ENCODE measurements around the gene BCAS3.
A peak's percentile ranks its signal among the peaks of the same experiment; 100 is the strongest.

BCAS3 gene

DNA sequence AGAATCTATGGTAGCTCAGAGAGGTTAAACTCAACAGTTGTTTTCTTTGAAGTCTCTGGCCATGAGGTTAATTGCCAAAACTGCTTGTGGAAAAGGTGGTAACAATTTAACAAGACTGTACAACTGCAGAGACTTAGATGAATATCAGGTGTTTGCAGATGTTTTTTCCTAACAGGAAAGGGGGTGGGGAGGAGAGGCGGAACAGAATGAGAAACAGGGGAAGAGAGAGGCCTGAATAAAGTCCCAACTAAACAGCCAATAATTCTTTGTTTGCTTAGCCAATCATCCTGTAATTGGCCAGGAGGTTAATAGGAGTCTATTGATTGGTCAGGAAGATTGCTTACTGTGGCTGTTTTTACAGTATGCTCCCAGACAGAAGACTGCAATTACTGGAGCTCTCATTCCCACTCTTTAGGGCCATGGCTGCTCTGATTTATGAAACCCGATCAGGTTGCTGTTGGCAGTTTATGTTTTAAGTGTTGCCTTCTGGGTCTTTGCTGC is 472.3 kb downstream of the BCAS3 start:
- DNase-seq (ENCODE audit: low spot score), result no peak
- TF ChIP-seq, protein P1, sequence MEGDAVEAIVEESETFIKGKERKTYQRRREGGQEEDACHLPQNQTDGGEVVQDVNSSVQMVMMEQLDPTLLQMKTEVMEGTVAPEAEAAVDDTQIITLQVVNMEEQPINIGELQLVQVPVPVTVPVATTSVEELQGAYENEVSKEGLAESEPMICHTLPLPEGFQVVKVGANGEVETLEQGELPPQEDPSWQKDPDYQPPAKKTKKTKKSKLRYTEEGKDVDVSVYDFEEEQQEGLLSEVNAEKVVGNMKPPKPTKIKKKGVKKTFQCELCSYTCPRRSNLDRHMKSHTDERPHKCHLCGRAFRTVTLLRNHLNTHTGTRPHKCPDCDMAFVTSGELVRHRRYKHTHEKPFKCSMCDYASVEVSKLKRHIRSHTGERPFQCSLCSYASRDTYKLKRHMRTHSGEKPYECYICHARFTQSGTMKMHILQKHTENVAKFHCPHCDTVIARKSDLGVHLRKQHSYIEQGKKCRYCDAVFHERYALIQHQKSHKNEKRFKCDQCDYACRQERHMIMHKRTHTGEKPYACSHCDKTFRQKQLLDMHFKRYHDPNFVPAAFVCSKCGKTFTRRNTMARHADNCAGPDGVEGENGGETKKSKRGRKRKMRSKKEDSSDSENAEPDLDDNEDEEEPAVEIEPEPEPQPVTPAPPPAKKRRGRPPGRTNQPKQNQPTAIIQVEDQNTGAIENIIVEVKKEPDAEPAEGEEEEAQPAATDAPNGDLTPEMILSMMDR (IDR thresholded peaks at IDR 0.05; ENCODE audit: extremely low read depth, missing control alignments), result no peak

DNA sequence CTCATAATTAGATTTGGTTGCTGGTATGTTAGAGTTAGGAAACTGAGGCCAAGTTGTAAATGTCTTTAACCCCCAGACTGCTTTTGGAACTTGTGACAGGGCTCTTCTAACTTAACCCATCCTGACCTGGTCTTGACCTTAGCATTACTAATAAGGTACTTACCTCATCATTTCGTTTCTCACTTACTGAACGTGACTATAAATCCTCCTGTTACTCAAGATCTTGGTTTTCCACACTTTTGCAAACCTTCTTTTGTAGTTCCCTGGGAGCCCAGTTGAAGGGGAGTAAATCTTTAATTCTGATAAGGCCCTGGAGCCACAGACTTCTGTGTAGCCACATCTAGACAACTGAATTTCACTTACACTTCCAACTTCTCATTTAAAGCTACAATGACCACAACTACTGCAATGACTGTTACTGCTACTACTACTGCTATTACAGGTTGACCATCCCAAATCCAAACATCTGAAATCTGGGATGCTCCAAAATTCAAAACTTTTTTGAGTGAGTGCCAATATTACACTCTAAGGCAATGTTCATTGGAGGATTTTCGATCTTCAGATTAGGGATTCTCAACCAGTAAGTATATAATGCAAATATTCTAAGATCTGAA is 473.1 kb downstream of the BCAS3 start:
- TF ChIP-seq, protein P1 (IDR thresholded peaks at IDR 0.05; ENCODE audit: extremely low read depth, missing control alignments), result no peak
- DNase-seq (ENCODE audit: low spot score), result peak; percentile 23

DNA sequence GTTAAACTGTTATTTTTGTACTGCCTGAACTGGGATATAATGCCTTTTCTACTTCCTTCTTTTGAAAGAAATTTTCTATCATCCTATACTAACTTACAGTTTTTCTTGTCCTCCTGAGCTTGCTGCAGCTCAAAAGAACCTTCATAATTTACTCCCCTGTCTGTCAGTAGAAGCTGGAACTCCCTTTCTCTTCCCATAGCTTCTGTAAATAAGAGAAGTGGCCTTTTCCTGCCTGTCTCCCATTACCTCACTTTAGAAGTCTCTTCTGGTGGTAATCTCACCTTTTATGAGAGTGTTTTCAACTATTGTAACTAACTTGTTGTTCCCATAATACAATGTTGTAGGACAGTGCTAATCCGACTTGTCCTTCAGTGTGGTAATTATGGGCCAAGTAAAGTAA is 475.2 kb downstream of the BCAS3 start:
- DNase-seq (ENCODE audit: low spot score), result no peak
- TF ChIP-seq, protein P1 (IDR thresholded peaks at IDR 0.05; ENCODE audit: extremely low read depth, missing control alignments), result no peak

DNA sequence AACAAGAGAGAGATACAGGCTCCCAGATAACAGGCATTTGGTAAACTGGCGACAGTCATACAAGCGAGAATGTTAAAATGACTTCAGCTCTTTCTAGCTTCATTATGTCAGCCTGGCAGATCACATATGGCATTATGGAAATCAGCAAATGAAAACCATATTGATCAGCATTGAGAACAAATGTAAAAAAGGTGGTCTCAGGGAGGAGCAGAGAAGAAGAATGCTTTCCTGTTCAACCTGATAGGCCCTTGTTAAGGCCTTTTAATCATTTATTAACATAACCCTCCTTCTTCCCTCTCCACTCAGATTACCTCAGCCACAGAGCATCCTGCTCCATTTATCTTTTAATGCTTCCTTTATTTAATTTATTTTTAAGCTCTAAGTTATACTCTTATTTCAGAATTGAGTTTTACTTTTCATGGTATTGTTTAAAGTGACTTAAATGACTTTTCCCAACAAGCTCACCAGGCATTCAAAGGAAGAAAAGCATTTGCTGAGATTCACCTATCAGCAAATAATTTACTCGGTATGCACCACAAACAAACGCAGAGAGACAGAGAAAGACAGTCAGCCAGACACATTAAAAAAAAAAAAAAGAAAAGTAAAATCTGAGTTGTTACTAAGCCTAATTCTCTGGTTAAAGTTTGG is 478.1 kb downstream of the BCAS3 start:
- DNase-seq (ENCODE audit: low spot score), result no peak
- TF ChIP-seq, protein P1 (IDR thresholded peaks at IDR 0.05; ENCODE audit: extremely low read depth, missing control alignments), result no peak

DNA sequence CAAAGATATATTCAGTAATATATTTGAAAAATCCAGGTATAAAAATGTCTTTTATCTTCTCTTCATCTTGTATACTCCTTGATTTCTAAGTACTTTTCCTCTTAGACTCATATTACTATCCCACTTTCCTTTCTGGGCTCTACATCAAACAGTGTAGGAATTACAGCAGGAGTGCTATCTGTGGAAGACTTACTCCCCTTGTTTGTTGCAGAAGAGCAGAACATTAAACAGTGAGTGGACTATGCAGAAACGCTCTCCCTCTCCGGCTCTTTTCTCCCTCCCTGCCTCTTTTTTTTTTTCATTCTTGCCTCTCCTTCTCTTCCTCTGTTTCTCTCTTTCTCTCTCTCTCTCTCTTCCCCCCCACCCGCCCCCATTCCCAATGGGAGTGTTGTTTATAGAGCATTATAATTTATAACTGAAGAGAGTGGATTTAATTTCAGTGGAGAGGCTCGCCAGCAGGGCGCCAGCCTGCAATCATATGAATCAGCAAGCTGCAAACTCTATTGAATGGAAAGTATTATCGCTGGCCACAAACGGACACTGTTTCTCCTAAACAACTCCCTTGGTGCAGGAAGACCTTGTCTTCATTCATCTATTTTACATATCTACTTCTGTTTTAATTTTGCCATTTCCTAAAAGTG is 479.7 kb downstream of the BCAS3 start:
- no peak for DNase-seq (ENCODE audit: low spot score)
- TF ChIP-seq, protein P1 (IDR thresholded peaks at IDR 0.05; ENCODE audit: extremely low read depth, missing control alignments), result no peak

DNA sequence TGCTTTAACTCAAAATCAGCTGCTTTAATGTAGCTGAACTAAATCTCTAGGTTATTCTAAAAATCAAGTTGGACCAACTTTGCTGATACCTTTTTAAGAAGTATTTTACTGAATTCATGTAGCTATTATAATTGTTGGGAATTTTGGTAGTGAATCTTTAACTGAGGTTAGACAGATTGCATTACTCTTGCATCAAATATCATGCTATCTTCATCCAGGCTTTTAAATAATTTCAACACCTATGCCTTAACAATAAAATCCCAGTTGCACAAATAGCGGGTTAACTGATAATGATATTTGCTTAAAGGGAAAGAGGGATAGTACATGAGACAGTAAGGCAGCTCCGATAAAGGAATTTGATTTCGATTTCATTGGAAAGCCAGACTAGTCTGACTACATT is 480.7 kb downstream of the BCAS3 start:
- TF ChIP-seq, protein P1 (IDR thresholded peaks at IDR 0.05; ENCODE audit: extremely low read depth, missing control alignments), result no peak
- no peak for DNase-seq (ENCODE audit: low spot score)

DNA sequence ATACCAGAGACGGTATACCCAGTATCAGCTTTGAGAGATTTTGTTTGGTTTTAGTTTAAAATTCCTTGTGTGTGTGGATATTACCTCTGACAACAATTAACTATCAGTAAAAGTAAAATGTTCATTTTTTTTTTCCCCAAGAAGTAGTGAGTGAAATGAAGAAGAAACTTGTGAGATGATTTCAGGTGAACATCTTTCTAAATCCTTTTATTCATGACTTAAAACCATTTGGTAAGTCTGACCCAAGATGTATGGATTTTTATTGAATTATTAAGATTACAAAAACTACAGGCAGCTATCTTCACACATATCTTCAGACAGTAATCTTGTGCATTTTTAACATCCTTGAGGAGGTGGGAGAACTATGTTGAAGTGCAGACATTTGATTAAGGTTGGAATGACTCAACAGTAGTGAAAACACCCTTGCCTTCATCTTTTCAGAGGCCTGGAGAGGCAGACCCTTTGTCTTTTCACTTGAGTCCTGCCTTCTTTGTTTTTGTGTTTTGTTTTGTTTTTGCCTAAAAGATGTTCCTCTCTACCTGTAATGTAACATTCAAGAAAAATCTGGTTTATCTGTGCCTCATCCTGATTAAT is 481.7 kb downstream of the BCAS3 start:
- TF ChIP-seq, protein P1 (IDR thresholded peaks at IDR 0.05; ENCODE audit: extremely low read depth, missing control alignments), result no peak
- DNase-seq (ENCODE audit: low spot score), result peak; percentile 23

Measured in GM20000 (cell line).